OCI-LY7 (cell line): ENCODE measurements around the gene CD164L2. TPM values are rescaled to one million over a fixed set of nuclear protein-coding genes. Genes with fewer than 3 reads are reported as not detected.

Experiments used
- BruUV-seq: library from RNA; stranded (reverse); fragments of 400-500 nt; replicated peaks from 2 replicates; lab custom pipeline; 2021; lab: Mats Ljungman, UMichigan
- CTCF ChIA-PET: fragments of 300-600 bp; sonication (Branson Sonifier 250); formaldehyde crosslinking; loops from one replicate; lab custom pipeline; 2022; ENCODE audit warnings: antibody characterized with exemption; ENCODE audit not compliant: unreplicated experiment; lab: Charles Lee
- POLR2A ChIA-PET: fragments of 300-600 bp; sonication (Branson Sonifier 250); formaldehyde crosslinking; loops from one replicate; lab custom pipeline; 2022; ENCODE audit warnings: antibody characterized with exemption; lab: Charles Lee
- DNase-seq: peaks from one replicate; pipeline ENCODE4 v3.0.0-alpha.2; 2015; ENCODE audit warnings: low spot score
- H2AFZ ChIP-seq: fragments of 200-600 bp; sonication (generic), shearing (Covaris generic); 2 replicates; pipeline ENCODE4 v1.6.1; 2014; ENCODE audit warnings: mild to moderate bottlenecking, antibody characterized with exemption, low read length, moderate library complexity
- H3K27ac ChIP-seq: fragments of 200-600 bp; sonication (generic); 2 replicates; pipeline ENCODE4 v1.5.1; 2014; ENCODE audit warnings: mixed run types, low read depth, mild to moderate bottlenecking, moderate library complexity, low read length, inconsistent platforms; ENCODE audit not compliant: poor library complexity, severe bottlenecking
- H3K36me3 ChIP-seq: fragments of 200-600 bp; sonication (generic); 2 replicates; pipeline ENCODE4 v1.6.1; 2014; ENCODE audit warnings: mild to moderate bottlenecking, antibody characterized with exemption, low read length, moderate library complexity, mixed read lengths; ENCODE audit not compliant: insufficient read depth
- H3K4me1 ChIP-seq: fragments of 200-600 bp; sonication (generic); 2 replicates; pipeline ENCODE4 v1.5.1; 2014; ENCODE audit warnings: mild to moderate bottlenecking, low read length; ENCODE audit not compliant: insufficient read depth, poor library complexity, severe bottlenecking
- H3K4me2 ChIP-seq: fragments of 200-600 bp; sonication (generic); 2 replicates; pipeline ENCODE4 v1.6.1; 2014; ENCODE audit warnings: mild to moderate bottlenecking, low read length
- H3K4me3 ChIP-seq: fragments of 200-600 bp; sonication (generic); 2 replicates; pipeline ENCODE4 v1.5.1; 2014; ENCODE audit warnings: mild to moderate bottlenecking, low read depth, low read length; ENCODE audit not compliant: poor library complexity, severe bottlenecking
- H3K79me2 ChIP-seq: fragments of 200-600 bp; sonication (generic); 2 replicates; pipeline ENCODE4 v1.6.1; 2016; ENCODE audit warnings: low read depth, mild to moderate bottlenecking, low read length, moderate library complexity, mixed read lengths; ENCODE audit not compliant: insufficient read depth
- H3K9me2 ChIP-seq: fragments of 200-600 bp; sonication (generic); 2 replicates; pipeline ENCODE4 v1.6.1; 2016; ENCODE audit warnings: mild to moderate bottlenecking, low read length, mixed read lengths; ENCODE audit not compliant: insufficient read depth
- H3K9me3 ChIP-seq: fragments of 200-600 bp; sonication (generic); 2 replicates; pipeline ENCODE4 v1.6.1; 2014; ENCODE audit warnings: mild to moderate bottlenecking, mixed run types, low read length, mixed read lengths
- H4K20me1 ChIP-seq: fragments of 200-600 bp; sonication (generic); 2 replicates; pipeline ENCODE4 v1.6.1; 2014; ENCODE audit warnings: mild to moderate bottlenecking, antibody characterized with exemption, low read length, moderate library complexity, mixed read lengths; ENCODE audit not compliant: insufficient read depth
- CTCF ChIP-seq: fragments of 200-600 bp; sonication (generic); conservative IDR thresholded peaks from 2 replicates; pipeline ENCODE4 v1.5.1; 2014; ENCODE audit warnings: mild to moderate bottlenecking, antibody characterized with exemption, low read length, moderate library complexity, mixed read lengths
- EZH2phosphoT487 ChIP-seq: fragments of 200-600 bp; sonication (generic); IDR thresholded peaks from 2 replicates; pipeline ENCODE4 v1.6.1; 2018; ENCODE audit warnings: low read depth, borderline replicate concordance, mild to moderate bottlenecking, mixed run types, antibody characterized with exemption, low read length, moderate library complexity, mixed read lengths
- intact Hi-C: fragments of 100-400 bp; cut with micrococcal nuclease; formaldehyde crosslinking; loops from one replicate; pipeline ENCODE4 v1.10.0; 2022; ENCODE audit not compliant: unreplicated experiment
- total RNA-seq, 2 experiments: library from RNA; depleted of rRNA in 1 of 2; stranded (reverse); fragments of >200 nt in 1 of 2; shearing (Covaris generic) in 1 of 2; gene quantifications; 2 replicates each; pipeline ENCODE4 v1.2.3, GENCODE V29; 2014 to 2022

Gene CD164L2
- total RNA-seq, 2 experiments from 2014 or later: not detected

- TF ChIP-seq CTCF: no peak
- TF ChIP-seq EZH2phosphoT487: no peak
- Histone ChIP-seq H3K4me3 (no peak overlapping the region), H3K36me3 (peaks cover 89% of the 10 kb centered on the region), H3K9me2 (no peaks in the 10 kb centered on the region), H3K4me1 (peaks cover 14% of the 10 kb centered on the region), H3K4me2 (no peak overlapping the region), H3K9me3 (no peaks in the 10 kb centered on the region), H4K20me1 (0 out of 2 replicates have a peak, but pooled peaks cover 6% of the 10 kb centered on the region), H3K79me2 (peaks cover 44% of the 10 kb centered on the region), H3K27ac (no peak overlapping the region), H2AFZ (no peak overlapping the region)
- ChIA-PET CTCF (no interaction called here), POLR2A (interaction anchor here (0.5 kb wide), 1 partner anchor 331 kb away, joined by 5 read pairs; no protein-coding TSS in a partner anchor)
- intact Hi-C loops: no loop called here
- DNase-seq: no peak
- BruUV-seq: no TSS peak
Measured at GRCh38 chr1:27330786-27331185, 52.3 kb downstream of the CD164L2 start.

Other genes starting within 250 kb of the CD164L2 start
- 5.3 and 5.8 TPM in 2 replicates for gene SLC9A1, start 228.2 kb downstream of the CD164L2 start, total RNA-seq (2014; rRNA removed; shearing (Covaris generic))
- 17.4 and 19.2 TPM in 2 replicates for gene SLC9A1, start 228.2 kb downstream of the CD164L2 start, total RNA-seq (2022)
- 9.7 and 18.2 TPM in 2 replicates for gene WDTC1, start 148.7 kb downstream of the CD164L2 start, total RNA-seq (2014; rRNA removed; shearing (Covaris generic))
- gene WDTC1, start 148.7 kb downstream of the CD164L2 start, total RNA-seq (2022): 27.8 and 34.0 TPM in 2 replicates
- 32.8 and 43.4 TPM in 2 replicates for gene TMEM222, start 61.2 kb downstream of the CD164L2 start, total RNA-seq (2014; rRNA removed; shearing (Covaris generic))
- 29.5 and 30.9 TPM in 2 replicates for gene TMEM222, start 61.2 kb downstream of the CD164L2 start, total RNA-seq (2022)
- gene SYTL1, start 41.3 kb downstream of the CD164L2 start, total RNA-seq (2014; rRNA removed; shearing (Covaris generic)): 67.9 and 117 TPM in 2 replicates
- gene SYTL1, start 41.3 kb downstream of the CD164L2 start, total RNA-seq (2022): 81.7 and 91.6 TPM in 2 replicates
- gene MAP3K6, start 16.4 kb downstream of the CD164L2 start, total RNA-seq (2014; rRNA removed; shearing (Covaris generic)): 5.9 and 10.0 TPM in 2 replicates
- gene MAP3K6, start 16.4 kb downstream of the CD164L2 start, total RNA-seq (2022): 8.0 and 11.3 TPM in 2 replicates
- not detected in 2 replicates for gene FCN3, start 8.5 kb downstream of the CD164L2 start, total RNA-seq (2014; rRNA removed; shearing (Covaris generic))
- gene FCN3, start 8.5 kb downstream of the CD164L2 start, total RNA-seq (2022): not detected in 2 replicates
- gene GPR3, start 9.3 kb upstream of the CD164L2 start, total RNA-seq (2014; rRNA removed; shearing (Covaris generic)): 0.21 and 0.32 TPM in 2 replicates
- 0.22 and 0.25 TPM in 2 replicates for gene GPR3, start 9.3 kb upstream of the CD164L2 start, total RNA-seq (2022)
- gene WASF2, start 106.8 kb upstream of the CD164L2 start, total RNA-seq (2014; rRNA removed; shearing (Covaris generic)): 25.1 and 26.9 TPM in 2 replicates
- 106 and 110 TPM in 2 replicates for gene WASF2, start 106.8 kb upstream of the CD164L2 start, total RNA-seq (2022)
- gene AHDC1, start 220.8 kb upstream of the CD164L2 start, total RNA-seq (2014; rRNA removed; shearing (Covaris generic)): 5.5 and 6.5 TPM in 2 replicates
- gene AHDC1, start 220.8 kb upstream of the CD164L2 start, total RNA-seq (2022): 8.4 and 13.8 TPM in 2 replicates